IPS-18c (cell line): ENCODE data around the gene BIRC5.
A peak's percentile ranks its signal among the peaks of the same experiment; 100 is the strongest.

Experiments
- H3K4me3 ChIP-seq: 2 replicates; pipeline ENCODE4 v1.7.0; 2013; ENCODE audit warnings: low read depth, mild to moderate bottlenecking, low read length, moderate library complexity; ENCODE audit not compliant: insufficient read depth
- H3K9me3 ChIP-seq: one replicate; pipeline ENCODE4 v1.6.1; 2013; ENCODE audit warnings: mild to moderate bottlenecking, low read length, moderate library complexity; ENCODE audit not compliant: control insufficient read depth, insufficient read depth

BIRC5 gene

DNA sequence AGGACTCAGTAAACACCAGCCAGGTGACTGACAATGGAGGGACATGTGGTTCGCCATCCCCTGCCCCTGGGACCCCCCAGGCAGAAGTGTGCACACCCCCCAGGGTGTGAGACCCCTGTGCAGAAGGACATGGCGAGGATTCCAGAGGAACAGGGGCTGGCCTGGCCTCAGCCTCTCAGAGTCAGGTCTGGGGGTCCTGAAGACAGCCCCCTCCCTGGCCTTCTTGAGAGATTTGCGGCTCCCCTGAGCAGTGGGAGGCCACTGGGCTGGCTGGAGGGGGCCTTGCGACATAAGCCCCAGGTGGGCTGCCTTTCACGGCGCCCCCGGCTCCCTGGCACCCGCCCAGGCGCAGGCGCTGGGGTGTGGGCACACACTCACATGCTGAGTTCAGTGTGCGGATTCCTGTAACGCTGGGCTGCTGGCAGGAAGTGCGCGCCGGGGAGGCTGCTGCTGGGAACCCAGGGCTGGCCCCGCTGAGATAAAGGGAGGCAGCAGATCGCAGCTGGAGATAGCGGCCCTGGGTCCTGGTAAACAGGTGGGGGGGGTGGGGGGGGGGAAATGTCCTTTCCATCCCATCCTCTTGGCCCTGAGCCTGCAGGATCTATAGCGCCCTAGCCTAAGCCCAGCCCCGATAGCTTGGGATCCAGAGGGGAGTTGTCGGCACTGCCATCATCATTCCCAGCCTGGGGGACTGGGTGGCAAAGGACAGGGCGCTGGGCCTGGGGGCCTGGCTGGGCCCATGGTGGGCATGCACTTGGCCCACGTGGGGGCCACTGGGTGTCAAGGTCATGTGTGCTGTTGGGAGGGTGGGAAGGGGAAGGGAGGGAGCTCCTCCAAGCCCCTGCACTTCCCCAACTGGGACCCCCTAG lies 44.5 kb downstream of the BIRC5 start:
- Histone ChIP-seq H3K4me3 (no peak overlapping the region), H3K9me3 (peaks cover under 1% of the 10 kb centered on the region)

DNA sequence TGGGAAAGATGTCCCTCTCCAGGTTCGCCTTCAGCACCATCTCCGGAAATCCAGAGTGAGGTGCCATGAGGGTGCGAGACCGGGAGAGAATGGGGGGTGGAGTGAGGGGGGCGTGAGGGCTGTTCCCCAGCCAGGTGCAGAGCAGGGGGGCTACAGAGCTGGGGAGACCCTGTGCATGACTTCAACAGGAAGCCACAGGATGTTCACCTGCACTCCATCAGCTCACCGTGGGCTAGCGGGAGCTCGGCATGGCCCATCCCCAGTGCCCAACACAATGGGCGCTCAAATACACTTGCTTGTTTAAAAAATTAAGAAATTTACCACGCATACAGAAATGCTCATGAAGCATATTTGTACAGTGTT lies 45.1 kb downstream of the BIRC5 start:
- H3K9me3 ChIP-seq: peaks cover 2% of the 10 kb centered on the region
- H3K4me3 ChIP-seq: no peak overlapping the region

DNA sequence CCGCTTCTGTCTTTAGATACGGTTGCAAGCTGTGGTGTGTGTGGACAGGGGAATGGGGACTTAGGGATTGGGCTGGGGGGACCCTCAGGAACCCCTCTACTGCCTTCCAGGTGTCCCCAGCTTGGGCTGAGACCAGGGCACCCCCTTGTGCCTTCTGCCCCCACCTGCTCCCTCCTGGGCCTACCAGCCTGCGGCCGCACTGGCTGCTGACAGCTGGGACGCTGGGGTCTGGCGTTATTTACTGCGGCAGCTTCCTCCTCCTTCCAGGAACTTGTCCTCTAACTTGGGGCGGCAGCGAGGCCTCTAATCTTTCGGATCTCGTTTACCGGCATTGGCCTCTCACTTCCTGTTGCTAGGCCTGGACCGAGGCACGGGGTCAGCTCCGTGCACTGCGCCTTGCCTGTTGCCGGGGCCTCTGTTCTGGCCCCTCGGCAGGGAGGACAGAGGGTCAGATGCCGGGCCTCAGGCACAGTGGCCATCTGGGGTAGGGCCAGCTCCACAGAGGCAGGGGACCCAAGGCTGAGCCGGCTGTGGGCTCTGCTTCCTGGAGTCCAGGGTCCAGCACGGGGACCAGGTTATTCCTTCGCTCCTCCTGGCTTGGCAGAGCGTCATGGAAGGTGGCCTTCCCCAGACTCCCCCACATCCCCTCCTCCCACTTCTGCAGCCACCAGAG lies 49.1 kb downstream of the BIRC5 start:
- H3K4me3 ChIP-seq: no peak overlapping the region
- H3K9me3 ChIP-seq: peaks cover 2% of the 10 kb centered on the region

DNA sequence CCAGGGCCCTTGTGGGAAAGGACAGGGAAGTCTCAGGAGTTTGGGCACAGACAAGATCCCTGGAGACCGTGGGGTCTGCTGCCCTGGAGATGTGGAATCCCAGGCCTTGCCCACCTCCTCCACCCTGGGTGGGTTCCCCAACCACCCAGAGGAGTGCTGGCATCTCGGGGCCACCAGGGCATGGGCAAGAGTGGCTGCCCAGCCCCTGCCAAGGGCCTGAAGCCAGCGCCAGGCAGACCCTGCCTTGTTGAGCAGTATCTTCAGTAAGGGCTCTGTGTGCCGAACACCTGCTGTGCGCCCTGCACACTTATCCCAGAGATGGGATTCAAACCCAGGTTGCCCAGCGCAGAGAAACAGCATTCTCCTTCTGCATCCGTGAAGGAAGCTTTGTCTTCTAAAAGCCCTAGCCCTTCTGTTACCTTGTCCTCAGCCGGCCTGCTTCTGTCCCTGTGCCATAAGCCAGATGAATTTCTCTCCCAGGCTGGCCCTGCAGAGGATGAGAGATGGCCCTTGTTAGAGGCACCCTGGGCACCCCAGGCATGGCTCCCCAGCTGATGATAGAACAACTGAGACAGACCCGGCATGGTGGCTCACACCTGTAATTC lies 49.8 kb downstream of the BIRC5 start:
- no peak overlapping the region for H3K4me3 ChIP-seq
- peaks cover 2% of the 10 kb centered on the region for H3K9me3 ChIP-seq

DNA sequence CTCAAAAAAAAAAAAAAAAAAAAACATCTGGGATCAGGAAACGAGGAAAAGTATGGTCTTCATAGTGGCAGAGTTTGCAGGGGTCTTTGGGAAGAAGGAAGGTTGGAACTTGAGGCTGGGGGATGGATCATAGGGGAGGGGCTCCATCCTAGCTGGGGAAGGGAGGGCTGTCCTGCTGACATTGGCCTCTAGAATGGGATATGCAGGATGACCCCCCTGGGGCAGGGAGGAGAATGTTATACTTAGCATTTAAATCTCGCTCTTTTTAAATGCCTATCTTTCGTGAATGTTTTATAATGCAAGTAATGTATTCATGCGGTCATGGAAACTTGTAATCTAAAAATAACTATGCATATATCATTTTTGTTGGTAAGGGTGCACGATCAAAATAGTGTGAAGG lies 50.5 kb downstream of the BIRC5 start:
- Histone ChIP-seq H3K4me3 (no peak overlapping the region), H3K9me3 (peaks cover 2% of the 10 kb centered on the region)

DNA sequence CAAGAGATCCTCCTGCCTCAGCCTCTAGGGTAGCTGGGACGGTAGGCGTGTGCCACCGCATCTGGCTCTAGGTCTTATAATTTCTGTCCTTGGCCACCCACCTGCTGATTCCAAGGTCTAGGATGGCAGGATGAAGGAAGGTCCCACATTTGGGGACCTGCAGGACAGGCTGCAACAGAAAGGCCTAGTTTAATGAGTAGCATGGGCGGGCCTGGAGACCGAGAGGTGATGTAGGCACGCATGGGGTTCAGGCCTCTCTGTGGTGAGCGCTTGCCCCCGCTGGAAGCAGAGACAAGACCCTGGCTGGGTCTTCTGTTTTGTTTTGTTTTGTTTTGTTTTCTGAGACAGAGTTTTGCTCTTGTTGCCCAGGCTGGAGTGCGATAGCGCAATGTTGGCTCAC lies 51.1 kb downstream of the BIRC5 start:
- peaks cover 2% of the 10 kb centered on the region for H3K9me3 ChIP-seq

DNA sequence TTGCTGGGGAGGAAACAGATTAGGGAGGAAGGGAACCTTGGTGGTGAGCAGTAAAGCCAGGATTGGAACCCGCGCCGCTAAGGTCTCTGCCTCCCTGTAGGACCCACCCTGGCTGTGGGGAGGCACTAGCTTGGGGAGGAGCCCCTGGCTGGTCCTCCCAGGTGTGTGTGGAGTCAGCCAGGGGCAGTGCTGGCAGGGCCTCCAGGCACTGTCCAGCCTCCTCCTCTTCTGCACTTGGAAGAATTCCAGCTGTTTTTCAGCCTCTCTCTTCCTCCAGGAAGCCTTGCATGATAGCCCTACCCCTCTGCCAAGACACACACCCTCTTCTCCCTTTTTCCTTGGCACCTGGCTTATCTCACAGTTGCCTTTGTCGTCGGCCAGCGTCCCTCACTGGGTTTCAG lies 52.2 kb downstream of the BIRC5 start:
- H3K4me3 ChIP-seq: no peak overlapping the region
- peaks cover 2% of the 10 kb centered on the region for H3K9me3 ChIP-seq

More for the DNA sequence above, 51.1 kb downstream of the BIRC5 start:
- no peak overlapping the region for H3K4me3 ChIP-seq

DNA sequence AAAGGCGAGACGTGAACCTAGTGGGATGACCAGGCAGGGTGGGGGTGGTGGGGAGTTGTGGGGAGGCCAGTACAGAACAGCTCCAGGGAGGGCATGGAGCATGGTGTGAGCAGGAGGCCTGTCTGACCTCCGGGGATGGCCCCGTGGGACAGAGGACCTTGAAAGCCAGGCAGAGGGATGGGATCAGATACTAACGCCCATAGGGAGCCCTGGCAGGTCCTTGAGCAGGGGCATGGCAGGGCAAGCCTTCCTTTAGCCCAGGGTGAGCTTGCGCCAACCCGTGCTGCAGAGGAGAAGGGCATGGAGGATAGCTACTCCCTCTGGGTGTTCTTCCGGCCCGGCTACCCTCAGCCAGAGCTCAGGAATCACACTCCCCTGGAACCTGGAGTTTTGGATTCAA lies 52.7 kb downstream of the BIRC5 start:
- no peak overlapping the region for H3K4me3 ChIP-seq
- peaks cover 2% of the 10 kb centered on the region for H3K9me3 ChIP-seq

DNA sequence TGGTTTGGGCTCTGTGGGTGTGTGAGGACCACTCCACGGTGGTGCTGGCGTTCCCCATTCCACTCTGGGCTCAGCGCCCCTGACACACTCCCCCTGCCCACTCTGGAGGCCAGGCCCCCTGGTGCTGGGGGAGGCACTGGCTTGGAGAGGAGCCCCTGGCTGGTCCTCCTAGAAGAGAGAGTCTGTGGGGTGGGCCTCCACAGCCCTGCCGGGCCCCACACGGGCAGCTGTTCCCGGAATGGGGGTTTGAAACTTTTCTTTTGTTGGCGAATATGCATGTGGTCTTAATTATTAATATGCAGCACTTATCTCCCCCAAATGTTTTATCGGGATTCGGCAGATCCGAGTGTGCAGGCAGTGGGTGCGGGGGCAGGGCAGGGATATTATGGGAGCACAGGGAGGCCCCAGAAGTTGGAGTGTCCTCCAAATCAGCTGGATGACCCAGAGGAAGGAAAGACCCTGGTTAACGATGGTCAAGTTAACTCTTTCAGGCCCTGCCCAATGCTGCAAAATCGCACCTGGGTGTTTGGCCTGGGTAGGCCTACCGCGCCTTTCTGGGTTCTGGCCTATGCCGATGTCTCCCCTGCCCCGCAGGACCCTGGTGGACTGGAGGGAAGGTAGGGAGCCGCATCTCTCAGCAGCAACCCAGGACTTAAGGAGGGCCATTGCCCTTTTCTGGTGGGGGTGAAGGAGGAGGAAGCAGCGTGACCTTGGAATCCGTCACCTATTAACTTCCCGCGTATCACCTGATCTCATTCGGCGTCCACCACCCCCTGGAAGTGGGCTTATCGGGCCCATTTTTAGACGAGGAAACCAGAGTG lies 53.4 kb downstream of the BIRC5 start:
- H3K4me3 ChIP-seq: 0 out of 2 replicates have a peak overlapping the region, but pooled peaks have one; percentile 15
- peaks cover 2% of the 10 kb centered on the region for H3K9me3 ChIP-seq

DNA sequence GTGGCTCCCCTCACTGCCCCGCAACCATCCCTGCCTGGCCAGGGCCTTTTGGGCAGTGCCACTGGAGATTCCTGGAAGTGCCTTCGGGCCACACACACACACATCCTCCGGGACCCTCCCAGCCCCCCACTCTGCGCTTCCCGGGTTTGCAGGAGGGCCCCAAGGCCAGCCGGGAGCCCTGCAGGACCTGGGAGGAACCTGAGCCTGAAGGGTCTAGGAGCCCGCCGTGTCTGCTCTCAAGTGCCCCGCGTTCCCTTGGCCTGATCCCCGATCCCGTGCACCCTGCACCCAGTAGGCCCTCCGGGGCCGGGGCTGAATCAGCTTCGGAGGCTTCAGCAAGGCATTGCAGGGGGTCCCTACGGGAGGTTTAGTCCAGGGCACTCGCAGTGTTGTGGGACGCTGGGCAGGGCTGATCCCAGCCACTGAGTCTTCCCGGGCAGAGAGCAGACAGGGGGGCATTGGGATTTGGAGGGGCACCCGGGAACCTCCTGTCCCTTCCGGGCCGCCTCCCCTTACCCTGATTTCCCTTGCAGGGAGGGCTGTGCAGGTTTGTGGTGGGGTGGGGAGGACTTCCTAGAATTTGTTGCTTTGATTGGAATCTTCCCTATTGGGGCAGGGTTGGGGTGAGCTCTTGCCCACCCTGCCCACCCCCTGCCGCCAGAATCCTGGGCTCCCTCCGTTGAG lies 54.3 kb downstream of the BIRC5 start:
- Histone ChIP-seq H3K4me3 (no peak overlapping the region; the same call in 1 of the 2 replicates), H3K9me3 (peaks cover 2% of the 10 kb centered on the region)

DNA sequence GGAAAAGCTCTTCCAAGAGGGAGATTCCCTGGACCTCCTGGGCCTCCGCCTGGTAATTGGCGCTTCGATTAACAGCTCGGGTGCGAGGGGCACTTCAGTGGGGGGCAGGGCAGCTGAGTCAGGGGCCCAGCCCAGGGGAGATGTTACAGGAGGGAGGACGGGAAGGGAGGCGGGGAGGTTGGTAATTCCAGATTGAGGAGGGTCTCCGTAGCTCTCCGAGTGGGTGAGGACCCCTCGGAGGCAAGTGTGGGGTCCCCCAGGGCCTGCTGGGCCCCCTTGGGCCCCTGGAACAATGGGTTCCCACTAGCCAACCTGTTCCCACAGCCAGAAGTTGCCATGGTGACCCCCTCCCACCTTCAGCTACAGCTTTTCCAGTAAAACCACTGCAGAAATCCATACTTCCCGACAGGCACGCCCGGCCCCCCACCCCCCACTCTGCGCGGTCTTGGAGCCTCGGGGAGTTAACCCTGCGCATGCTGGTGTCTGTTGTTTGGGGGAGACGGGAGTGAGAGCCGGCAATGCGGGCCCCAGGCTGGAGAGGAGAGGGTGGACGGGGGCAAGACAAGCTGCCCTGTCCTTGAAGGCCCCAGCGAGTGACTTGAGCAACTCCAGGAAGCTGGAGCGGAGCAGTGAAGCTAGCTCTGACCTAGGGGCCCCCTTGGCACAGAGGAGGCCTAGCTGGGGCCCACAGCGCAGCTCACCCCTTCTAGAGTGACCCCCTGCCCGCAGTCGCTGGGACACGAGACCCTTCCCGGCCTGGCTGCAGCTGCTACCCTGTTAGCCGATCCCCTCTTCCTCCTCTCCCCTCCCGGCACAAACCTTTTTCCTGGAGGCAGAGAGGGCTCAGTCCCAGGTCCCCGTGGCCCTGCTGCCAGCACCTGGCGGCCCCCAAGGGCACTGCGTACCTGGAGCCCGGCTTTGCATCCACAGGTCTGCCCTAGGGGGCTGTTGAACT lies 55.2 kb downstream of the BIRC5 start:
- H3K9me3 ChIP-seq: no peaks in the 10 kb centered on the region
- no peak overlapping the region; the same call in 1 of the 2 replicates for H3K4me3 ChIP-seq

DNA sequence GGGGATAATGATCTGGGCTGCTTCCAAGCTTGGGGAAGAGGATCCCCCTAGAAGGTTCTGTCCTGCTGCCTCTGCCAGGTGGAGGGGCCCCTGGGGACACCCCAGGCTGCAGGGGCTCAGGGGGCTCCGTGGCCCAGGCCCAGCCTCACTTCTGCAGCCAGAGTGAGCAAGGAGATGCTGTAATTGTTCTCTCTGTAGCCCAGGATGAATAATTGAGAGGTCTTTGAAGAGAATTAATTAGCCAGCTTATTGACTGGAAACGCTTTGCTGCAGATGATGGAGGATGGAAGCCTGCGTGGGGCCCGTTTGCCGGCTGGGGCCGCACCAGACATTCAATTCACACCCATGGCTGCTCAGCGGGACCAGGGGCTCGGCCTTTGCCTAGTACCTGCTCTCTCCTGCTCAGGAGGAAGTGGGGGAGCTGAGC lies 55.9 kb downstream of the BIRC5 start:
- H3K9me3 ChIP-seq: no peaks in the 10 kb centered on the region
- H3K4me3 ChIP-seq: no peak overlapping the region

DNA sequence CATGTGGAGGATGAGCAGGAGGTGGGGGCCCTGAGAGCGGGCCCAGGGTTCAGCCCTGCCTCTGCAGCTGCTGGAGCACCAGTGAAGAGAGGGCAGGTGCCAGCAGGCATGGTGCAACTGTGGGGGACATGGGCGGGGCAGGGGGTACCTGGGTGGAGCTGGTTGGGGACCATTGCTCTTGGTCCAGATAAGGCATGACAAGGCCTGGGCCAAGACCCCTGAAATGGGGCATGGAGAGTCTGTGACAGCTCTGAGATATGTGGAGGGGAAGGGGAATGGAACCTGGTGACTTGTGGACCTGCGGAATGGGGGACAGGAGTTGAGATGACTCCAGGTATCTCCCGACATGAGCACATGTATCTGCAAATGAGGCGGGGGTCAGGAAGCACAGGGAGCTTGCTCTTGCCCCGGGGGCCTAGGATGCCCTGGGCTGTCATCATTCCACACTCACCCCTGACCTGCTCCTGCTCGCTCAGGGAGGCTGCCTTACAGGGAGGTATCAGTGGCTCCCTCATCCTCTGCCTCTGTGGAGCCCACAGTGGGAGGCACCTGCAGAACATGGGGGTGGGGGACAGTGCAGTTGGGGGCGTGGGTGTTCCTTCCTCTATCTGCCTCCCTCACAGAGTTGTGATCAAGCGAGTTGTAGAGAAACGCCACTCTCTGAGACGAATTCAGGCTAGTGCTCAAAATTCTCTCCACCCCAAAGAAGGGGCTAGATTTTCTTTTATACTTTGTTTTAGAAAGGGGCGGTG lies 57.5 kb downstream of the BIRC5 start:
- Histone ChIP-seq H3K4me3 (no peak overlapping the region), H3K9me3 (no peaks in the 10 kb centered on the region)

DNA sequence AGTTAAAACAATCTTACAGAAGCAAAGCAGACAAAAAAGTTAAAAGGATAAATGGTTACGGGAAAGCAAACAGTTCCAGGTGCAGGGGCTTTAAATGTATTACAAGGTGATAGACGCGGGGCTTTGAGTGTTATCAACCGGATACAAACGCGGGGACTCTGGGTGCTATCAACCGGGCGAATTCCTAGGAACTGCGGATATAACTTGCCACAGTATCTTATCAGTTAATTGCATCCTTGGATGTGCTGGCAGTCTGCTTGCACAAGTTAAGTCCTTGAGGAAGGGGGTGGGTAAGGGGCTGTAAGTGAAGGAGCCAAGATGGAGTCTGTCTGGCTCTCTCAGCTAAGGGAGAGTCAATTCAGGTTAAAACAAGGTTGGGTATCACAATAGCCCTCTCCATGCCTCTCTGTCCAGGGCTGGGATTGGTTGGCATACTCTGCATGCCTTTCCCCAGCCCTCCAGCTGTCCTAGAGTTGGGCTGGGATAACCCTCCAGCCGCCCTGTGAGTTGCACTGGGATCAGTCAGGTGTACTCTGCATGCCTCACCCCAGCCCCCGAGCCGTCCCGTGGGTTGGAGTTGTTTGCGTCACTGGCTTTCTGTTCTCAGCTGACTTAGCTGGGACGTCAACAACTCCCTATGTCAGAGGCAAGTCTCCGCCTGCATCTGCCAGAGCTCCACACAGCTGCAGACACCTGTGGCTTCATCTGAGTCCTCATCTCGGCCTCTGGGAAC lies 58.3 kb downstream of the BIRC5 start:
- Histone ChIP-seq H3K4me3 (no peak overlapping the region; the same call in 1 of the 2 replicates), H3K9me3 (no peaks in the 10 kb centered on the region)

DNA sequence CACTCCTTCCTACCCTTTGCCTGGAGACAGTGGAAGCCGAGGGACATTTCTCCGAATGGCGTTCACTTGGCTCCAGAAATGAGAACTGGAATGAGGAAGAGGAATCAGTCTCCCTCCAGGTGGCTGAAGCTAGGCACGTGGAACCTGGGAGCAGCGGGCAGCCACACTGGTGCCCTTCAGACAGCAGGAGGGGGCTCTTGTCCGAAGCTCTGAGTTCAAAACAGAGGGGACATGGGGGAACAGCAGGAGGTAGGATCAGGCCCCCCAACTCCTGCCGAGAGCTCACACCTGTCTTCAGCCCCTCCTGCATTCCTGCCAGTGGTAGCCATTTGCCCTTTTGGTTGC lies 58.8 kb downstream of the BIRC5 start:
- Histone ChIP-seq H3K4me3 (no peak overlapping the region; the same call in 1 of the 2 replicates), H3K9me3 (no peaks in the 10 kb centered on the region)
